B cell (primary cell): Measurements from ENCODE around the gene SYNE2. TPM values are rescaled to one million over a fixed set of nuclear protein-coding genes. Genes with fewer than 3 reads are reported as not detected.
"Not testable (repeated sequence)": the region's sequence is repeated elsewhere in the genome, so short reads cannot be mapped to it uniquely, and the experiment has no call there.

ENCODE experiments used
- ATAC-seq: fragments of 200-7000 bp; cut with Tn5 transposase; one replicate; pipeline ENCODE4 v1.10.0; 2021; ENCODE audit warnings: low read depth, mild to moderate bottlenecking, moderate number of reproducible peaks, moderate library complexity
- CTCF ChIA-PET: fragments of 350-600 bp; sonication (Branson Sonifier 250); formaldehyde crosslinking; loops from one replicate; lab custom pipeline; 2021; ENCODE audit warnings: antibody characterized with exemption, inconsistent platforms; lab: Charles Lee
- POLR2A ChIA-PET: fragments of 350-600 bp; sonication (Branson Sonifier 250); formaldehyde crosslinking; loops from one replicate; lab custom pipeline; 2021; ENCODE audit warnings: antibody characterized with exemption; lab: Charles Lee
- DNase-seq: peaks from one replicate; pipeline ENCODE4 v3.0.0; 2013
- H2AFZ ChIP-seq: 2 replicates; pipeline ENCODE4 v1.6.1; 2012; ENCODE audit warnings: mild to moderate bottlenecking, low read depth, low read length; ENCODE audit not compliant: insufficient read depth, poor library complexity, severe bottlenecking
- H3K27ac ChIP-seq, 2 donors: 1 replicate in 1 of 2; 2 replicates in 1 of 2; pipeline ENCODE4 v1.5.1; 2012 to 2013; ENCODE audit warnings: low read length in 2 of 2, mild to moderate bottlenecking in 2 of 2, moderate library complexity in 1 of 2
- H3K27me3 ChIP-seq, 4 experiments: fragments of 200-600 bp in 1 of 4; sonication (generic) in 1 of 4; replicated peaks in 1 of 4; 1 replicate in 2 of 4; 2 replicates in 2 of 4; pipeline versions ENCODE4 v1.6.1 to v1.7.0; 2013 to 2016; ENCODE audit warnings: low read length in 3 of 4, mild to moderate bottlenecking in 2 of 4, mixed read lengths in 1 of 4, moderate library complexity in 1 of 4; ENCODE audit not compliant: insufficient read depth in 4 of 4, control insufficient read depth in 3 of 4; ENCODE audit errors: control extremely low read depth in 1 of 4
- H3K36me3 ChIP-seq, 2 experiments: replicated peaks in 1 of 2; 1 replicate in 1 of 2; 2 replicates in 1 of 2; pipeline versions ENCODE4 v1.6.1 to v1.7.1; 2013; ENCODE audit warnings: low read length in 1 of 2; ENCODE audit not compliant: insufficient read depth in 2 of 2, control insufficient read depth in 1 of 2; ENCODE audit errors: control extremely low read depth in 1 of 2, extremely low read depth in 1 of 2
- H3K4me1 ChIP-seq, 2 donors: fragments of 200-600 bp in 1 of 2; sonication (generic) in 1 of 2; 1 replicate in 1 of 2; 2 replicates in 1 of 2; pipeline versions ENCODE4 v1.5.1 to v1.6.1; 2013 to 2017; ENCODE audit warnings: low read length in 2 of 2; ENCODE audit not compliant: control insufficient read depth in 2 of 2, insufficient read depth in 2 of 2
- H3K4me2 ChIP-seq: replicated peaks from 2 replicates; pipeline ENCODE3; 2012; ENCODE audit warnings: mild to moderate bottlenecking, low read depth, low read length; ENCODE audit not compliant: poor library complexity, severe bottlenecking
- H3K4me3 ChIP-seq, 5 experiments: fragments of 200-600 bp in 1 of 5; sonication (generic) in 1 of 5; 1 replicate in 3 of 5; 2 replicates in 2 of 5; pipeline versions ENCODE4 v1.5.1 to v1.7.0; 2011 to 2016; ENCODE audit warnings: low read length in 4 of 5, mild to moderate bottlenecking in 4 of 5, low read depth in 2 of 5, control low read depth in 1 of 5, moderate library complexity in 1 of 5; ENCODE audit not compliant: insufficient read depth in 1 of 5; ENCODE audit errors: control extremely low read depth in 1 of 5, extremely low read depth in 1 of 5
- H3K79me2 ChIP-seq: fragments of 200-600 bp; sonication (generic); one replicate; pipeline ENCODE4 v1.6.0; 2016; ENCODE audit warnings: low read length; ENCODE audit not compliant: control insufficient read depth, insufficient read depth
- H3K9ac ChIP-seq: fragments of 200-600 bp; sonication (generic); 2 replicates; pipeline ENCODE4 v1.6.1; 2017; ENCODE audit warnings: mild to moderate bottlenecking, low read length, moderate library complexity
- H3K9me3 ChIP-seq, 3 donors: one replicate each; pipeline versions ENCODE4 v1.6.1 to v1.7.1; 2013; ENCODE audit warnings: low read length in 2 of 3; ENCODE audit not compliant: control insufficient read depth in 2 of 3, insufficient read depth in 1 of 3; ENCODE audit errors: control extremely low read depth in 1 of 3
- H4K20me1 ChIP-seq: 2 replicates; pipeline ENCODE4 v1.6.0; 2012; ENCODE audit warnings: mild to moderate bottlenecking, low read length; ENCODE audit not compliant: insufficient read depth, control insufficient read depth, poor library complexity, severe bottlenecking
- H3K27ac Mint-ChIP-seq: one replicate; pipeline ENCODE4 v1.8.0; 2021; ENCODE audit warnings: mixed read lengths
- H3K27me3 Mint-ChIP-seq: one replicate; pipeline ENCODE4 v1.8.0; 2021; ENCODE audit warnings: mixed read lengths
- H3K4me1 Mint-ChIP-seq: one replicate; pipeline ENCODE4 v1.8.0; 2021; ENCODE audit warnings: mixed read lengths
- H3K4me3 Mint-ChIP-seq: one replicate; pipeline ENCODE4 v1.8.0; 2021; ENCODE audit warnings: mixed read lengths
- H3K9me3 Mint-ChIP-seq: one replicate; pipeline ENCODE4 v1.8.0; 2022; ENCODE audit warnings: mixed read lengths; ENCODE audit not compliant: insufficient read depth
- CTCF ChIP-seq: fragments of 200-600 bp; IDR thresholded peaks from one replicate; pipeline ENCODE4 v1.8.0; 2022; ENCODE audit warnings: antibody characterized with exemption, mild to moderate bottlenecking
- EZH2 ChIP-seq: IDR thresholded peaks from 2 replicates; pipeline ENCODE4 v1.6.1; 2012; ENCODE audit warnings: borderline replicate concordance, low read depth, mild to moderate bottlenecking, moderate library complexity, low read length; ENCODE audit not compliant: insufficient read depth, poor library complexity, severe bottlenecking
- whole genome bisulfite sequencing: methylation state at CpG from one replicate; pipeline ENCODE4 v1.1.5; 2013; ENCODE audit warnings: missing lambda C conversion rate; ENCODE audit not compliant: insufficient coverage; 5-methylcytosine and 5-hydroxymethylcytosine counted together
- intact Hi-C: fragments of 100-400 bp; cut with micrococcal nuclease; formaldehyde crosslinking; loops from one replicate; pipeline ENCODE4 v1.10.0; 2022
- polyA plus RNA-seq: library from polyadenylated mRNA; depleted of rRNA; stranded (reverse); fragments of >200 nt; gene quantifications from 2 replicates; pipeline ENCODE4 v1.2.3, GENCODE V29; 2012
- total RNA-seq, 2 donors: library from RNA; stranded (reverse); fragments of 120-200 nt in 1 of 2; gene quantifications; 1 replicate in 1 of 2; 2 replicates in 1 of 2; pipeline versions ENCODE4 v1.2.3 to v1.2.4, GENCODE V29; 2013 to 2022

Gene SYNE2
- total and polyA plus RNA-seq, 2 donors (not counting 1 experiment from before 2014, with no cell fraction given) = 39.5 to 105 TPM

- H3K9me3 Mint-ChIP-seq = peaks cover 7% of the 10 kb centered on the region
- DNase-seq (peak; percentile 12), ATAC-seq (no peak)
- ChIA-PET POLR2A (no interaction called here), CTCF (interaction anchor here (0.8 to 3.0 kb wide), 4 partner anchors 255 to 439 kb away, joined by 3 to 9 read pairs (median 5); partner anchors contain the start of gene ESR2)
- H2AFZ ChIP-seq = no peak overlapping the region
- H3K36me3 ChIP-seq = no peaks in the 10 kb centered on the region
- no peak overlapping the region for H3K4me3 ChIP-seq
- H3K4me3 Mint-ChIP-seq = no peak overlapping the region
- no peak overlapping the region for H3K27ac ChIP-seq
- no peaks in the 10 kb centered on the region for H3K4me1 ChIP-seq
- H3K79me2 ChIP-seq = no peaks in the 10 kb centered on the region
- TF ChIP-seq CTCF = peak; percentile 34
- no peak for TF ChIP-seq EZH2
- no peak overlapping the region for H3K27ac Mint-ChIP-seq
- H4K20me1 ChIP-seq = no peaks in the 10 kb centered on the region
- H3K9me3 ChIP-seq = peaks cover 0 to 8% (median 6%) of the 10 kb centered on the region in 3 donors
- no peaks in the 10 kb centered on the region for H3K27me3 ChIP-seq
- H3K9ac ChIP-seq = no peak overlapping the region
- intact Hi-C loops = loop anchor here (2.0 kb wide), 1 partner anchor 255 kb away; the partner anchor contains the start of gene ESR2
- WGBS = no CpG with 5 or more reads among the region's 2 CpGs
- H3K4me1 Mint-ChIP-seq = no peaks in the 10 kb centered on the region
- H3K27me3 Mint-ChIP-seq = no peaks in the 10 kb centered on the region
- H3K4me2 ChIP-seq = no peak overlapping the region
Observed at GRCh38 chr14:64040044-64040443, 187.2 kb downstream of the SYNE2 start.

- H3K4me2 ChIP-seq, H4K20me1 ChIP-seq, H3K27me3 ChIP-seq, H3K4me1 Mint-ChIP-seq, H3K27ac Mint-ChIP-seq, POLR2A ChIA-PET, H3K27ac ChIP-seq, H3K9ac ChIP-seq, H3K4me1 ChIP-seq, DNase-seq, H3K9me3 ChIP-seq, H2AFZ ChIP-seq, intact Hi-C loops, H3K79me2 ChIP-seq, H3K4me3 Mint-ChIP-seq, H3K36me3 ChIP-seq, H3K4me3 ChIP-seq, H3K27me3 Mint-ChIP-seq, H3K9me3 Mint-ChIP-seq, ATAC-seq: not testable (repeated sequence)
- 97% methylated on average over 6 of the region's 6 CpGs for WGBS
- CTCF ChIA-PET = interaction anchor here (1.3 kb wide), 1 partner anchor 260 kb away, joined by 3 read pairs; no protein-coding TSS in a partner anchor
Observed at GRCh38 chr14:64043296-64043695, 190.5 kb downstream of the SYNE2 start.
